Measurements from ENCODE around the gene HMX3. TPM values are rescaled to one million over a fixed set of nuclear protein-coding genes. Genes with fewer than 3 reads are reported as not detected.

HMX3 gene
- total RNA-seq, 4 donors from 2014 or later = not detected

- no peak for DNase-seq (ENCODE audit: low spot score in 2 of 2)
- TF ChIP-seq POLR2A (IDR thresholded peaks at IDR 0.05) (no peak), CTCF (IDR thresholded peaks at IDR 0.05) (no peak)
- 2 to 3% methylated on average over 43 to 56 of the region's 59 CpGs for WGBS, 2 donors
- peak overlapping the region; percentile 3 for H3K4me3 ChIP-seq (ENCODE audit: low read depth, poor library complexity, severe bottlenecking)
- intact Hi-C loops (cut with DNase I; ENCODE audit: low total_unique reads) = no loop called here
These were observed 543 bp downstream of the HMX3 start for GRCh38 chr10:123136221-123136805.

GRCh38 chr10:123136806-123137642 lies 1.3 kb downstream of the HMX3 start:
- no peak overlapping the region for H3K4me3 ChIP-seq (ENCODE audit: low read depth, poor library complexity, severe bottlenecking)
- intact Hi-C loops (cut with DNase I; ENCODE audit: low total_unique reads) = no loop called here
- TF ChIP-seq POLR2A (IDR thresholded peaks at IDR 0.05) (no peak), CTCF (IDR thresholded peaks at IDR 0.05) (no peak)
- WGBS, 2 donors = 1 to 3% methylated on average over 49 to 61 of the region's 83 CpGs
- no peak for DNase-seq (ENCODE audit: low spot score in 2 of 2)

- intact Hi-C loops (cut with DNase I; ENCODE audit: low total_unique reads) = no loop called here
These were observed 3.4 kb downstream of the HMX3 start for GRCh38 chr10:123139165-123139520.

GRCh38 chr10:123139521-123140163 lies 3.9 kb downstream of the HMX3 start:
- WGBS, 2 donors = 3 to 4% methylated on average over 29 to 32 of the region's 32 CpGs
- TF ChIP-seq CTCF (IDR thresholded peaks at IDR 0.05) (no peak), POLR2A (IDR thresholded peaks at IDR 0.05) (no peak)

More at GRCh38 chr10:123139165-123139520, 3.4 kb downstream of the HMX3 start:
- DNase-seq (ENCODE audit: low spot score in 2 of 2) = no peak
- no peak overlapping the region for H3K4me3 ChIP-seq (ENCODE audit: low read depth, poor library complexity, severe bottlenecking)
- TF ChIP-seq CTCF (IDR thresholded peaks at IDR 0.05) (no peak), POLR2A (IDR thresholded peaks at IDR 0.05) (no peak)
- WGBS, 2 donors = 13 to 15% methylated on average over 7 of the region's 7 CpGs

GRCh38 chr10:123140164-123140982 lies 4.6 kb downstream of the HMX3 start:
- no peak for TF ChIP-seq POLR2A (IDR thresholded peaks at IDR 0.05)
- no peak for TF ChIP-seq CTCF (IDR thresholded peaks at IDR 0.05)
- no peak overlapping the region for H3K4me3 ChIP-seq (ENCODE audit: low read depth, poor library complexity, severe bottlenecking)
- intact Hi-C loops (cut with DNase I; ENCODE audit: low total_unique reads) = no loop called here
- DNase-seq (ENCODE audit: low spot score in 2 of 2) = no peak
- WGBS, 2 donors = 3% methylated on average over 25 to 30 of the region's 43 CpGs

More at GRCh38 chr10:123139521-123140163, 3.9 kb downstream of the HMX3 start:
- no peak overlapping the region for H3K4me3 ChIP-seq (ENCODE audit: low read depth, poor library complexity, severe bottlenecking)
- no peak for DNase-seq (ENCODE audit: low spot score in 2 of 2)
- intact Hi-C loops (cut with DNase I; ENCODE audit: low total_unique reads) = no loop called here

Measured in lower leg skin (tissue), 4 donors.